Skin epidermis (tissue), 12 donors: ENCODE measurements around the gene CDC14A.
A peak's percentile ranks its signal among the peaks of the same experiment; 100 is the strongest.

Experiments used
- H3K27ac ChIP-seq, 21 experiments: fragments of 200-600 bp; sonication (generic) in 11 of 21; one replicate each; pipeline ENCODE4 v1.5.0; 2020; ENCODE audit warnings: mild to moderate bottlenecking in 3 of 21, inconsistent platforms in 2 of 21, moderate library complexity in 2 of 21
- H3K4me3 ChIP-seq, 7 experiments: fragments of 200-600 bp; sonication (generic) in 2 of 7; one replicate each; pipeline ENCODE4 v1.5.0; 2020; ENCODE audit warnings: inconsistent platforms in 2 of 7, mild to moderate bottlenecking in 2 of 7, moderate library complexity in 1 of 7

CDC14A gene

DNA sequence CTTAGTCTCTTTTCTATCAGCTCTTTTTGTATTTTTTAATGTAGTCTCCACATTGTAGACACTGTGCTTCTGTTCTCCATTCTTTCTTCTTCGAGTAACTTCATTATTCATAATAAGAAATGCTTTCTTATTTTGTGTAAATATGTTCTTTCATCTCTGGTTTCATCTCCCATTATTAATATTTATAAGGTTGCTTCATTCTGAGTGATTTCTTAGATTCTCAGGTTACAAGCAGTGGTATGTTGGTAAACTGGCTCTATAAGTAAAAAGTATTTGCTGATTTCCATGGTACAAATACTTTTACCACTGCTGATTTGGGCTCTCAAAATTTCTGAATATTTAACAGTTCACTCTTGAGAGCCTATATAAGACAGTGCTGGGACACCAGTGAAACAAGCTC, 81.3 kb downstream of the CDC14A start:
- peak overlapping the region in 1 of 21 experiments; percentile 14 for H3K27ac ChIP-seq

DNA sequence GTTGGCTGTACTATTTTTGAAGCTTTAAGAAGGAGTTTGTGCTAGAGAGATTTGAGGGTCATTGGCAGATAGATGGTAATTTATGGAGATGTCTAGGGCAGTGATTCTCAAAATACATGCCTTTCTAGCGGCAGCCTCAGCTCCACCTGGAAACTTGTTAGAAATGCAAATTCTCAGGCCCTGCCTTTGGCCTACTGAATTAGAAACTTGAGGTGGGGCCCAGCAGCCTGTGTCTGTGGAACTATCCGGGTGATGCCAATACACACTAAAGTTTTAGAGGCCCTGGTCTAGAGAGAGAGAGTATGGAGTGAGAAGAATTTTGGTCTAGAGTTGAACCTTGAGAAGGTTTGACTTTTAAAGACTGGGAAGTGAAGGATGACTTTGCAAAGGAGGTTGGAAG, 82.5 kb downstream of the CDC14A start:
- no peak overlapping the region for H3K27ac ChIP-seq
- H3K4me3 ChIP-seq: no peak overlapping the region

More for the DNA sequence above, 81.3 kb downstream of the CDC14A start:
- H3K4me3 ChIP-seq: no peak overlapping the region

DNA sequence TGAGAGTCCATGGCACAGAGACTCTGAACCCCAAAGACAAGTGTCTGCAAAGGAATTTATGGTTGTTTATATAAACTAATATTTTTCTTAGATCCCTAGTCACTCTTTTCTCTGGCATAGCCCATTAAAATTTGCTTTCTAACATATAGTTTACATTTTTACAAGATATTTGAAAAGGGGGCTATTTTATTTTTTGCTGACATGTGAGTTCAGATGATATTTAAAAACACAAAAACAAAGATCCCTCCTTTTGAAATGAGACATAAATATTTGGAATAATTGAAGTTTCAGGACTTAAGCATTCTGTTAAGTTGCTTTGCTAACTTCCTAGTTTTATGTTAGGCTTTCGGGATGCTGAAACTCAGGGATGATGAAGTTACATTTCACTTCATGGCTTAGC, 86.1 kb downstream of the CDC14A start:
- Histone ChIP-seq H3K27ac (peak overlapping the region in 4 of 21 experiments; percentile 2 to 75 (median 54)), H3K4me3 (no peak overlapping the region)

DNA sequence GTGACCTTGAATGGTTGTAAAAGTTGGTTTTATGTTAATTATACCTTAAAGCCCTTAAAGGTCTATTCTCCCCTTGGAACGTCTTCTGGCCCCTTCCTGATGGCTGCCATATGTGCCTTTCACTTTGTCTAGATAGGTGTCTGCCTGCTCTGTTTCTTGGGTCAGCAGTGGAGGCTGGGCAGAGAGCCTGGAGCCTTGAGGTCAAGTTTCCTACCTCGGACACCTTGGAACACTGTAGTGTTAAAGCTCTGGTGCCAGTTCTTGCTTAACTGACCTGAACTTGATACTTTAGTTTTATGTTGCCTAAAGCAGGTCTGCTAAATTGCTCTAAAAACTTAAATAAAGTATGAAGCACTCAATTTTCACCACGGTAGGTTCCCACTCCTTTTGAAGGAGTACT, 86.5 kb downstream of the CDC14A start:
- H3K4me3 ChIP-seq: no peak overlapping the region
- peak overlapping the region in 5 of 21 experiments; percentile 14 to 75 (median 65) for H3K27ac ChIP-seq

DNA sequence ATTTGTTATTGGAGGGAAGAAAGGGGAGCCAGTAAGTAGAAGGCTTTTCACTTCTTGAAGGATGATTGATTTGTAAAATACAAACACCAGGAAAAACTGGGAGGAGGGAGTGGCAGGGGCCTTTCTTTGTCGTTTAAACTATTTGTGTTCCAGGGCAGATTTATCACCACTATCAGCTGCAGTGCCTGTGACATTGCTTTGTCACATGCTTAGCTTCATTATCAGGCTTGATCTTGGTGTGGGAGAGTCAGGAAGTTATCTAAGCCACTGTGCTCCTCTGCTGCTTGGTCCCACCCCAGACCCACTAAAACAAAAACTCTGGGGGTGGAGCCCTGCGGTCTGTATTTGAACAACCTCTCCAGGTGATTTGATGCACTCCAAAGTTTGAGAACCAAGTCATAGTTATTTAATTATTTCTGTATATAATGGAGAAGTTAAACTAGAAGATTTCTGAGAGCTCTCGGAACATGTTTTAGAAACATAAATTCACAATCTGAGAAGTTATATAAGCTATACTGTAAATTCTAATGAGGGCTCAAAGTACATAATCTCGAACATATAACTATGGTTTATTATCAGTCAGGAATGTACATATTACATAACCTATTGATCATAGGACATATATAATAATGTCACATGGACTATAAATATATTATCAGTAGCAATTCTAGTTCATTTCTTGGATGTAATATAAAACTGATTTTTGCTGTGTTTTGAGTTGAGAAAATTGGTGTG, 87.9 kb downstream of the CDC14A start:
- peak overlapping the region in 6 of 21 experiments; percentile 17 to 75 (median 40) for H3K27ac ChIP-seq
- no peak overlapping the region for H3K4me3 ChIP-seq

DNA sequence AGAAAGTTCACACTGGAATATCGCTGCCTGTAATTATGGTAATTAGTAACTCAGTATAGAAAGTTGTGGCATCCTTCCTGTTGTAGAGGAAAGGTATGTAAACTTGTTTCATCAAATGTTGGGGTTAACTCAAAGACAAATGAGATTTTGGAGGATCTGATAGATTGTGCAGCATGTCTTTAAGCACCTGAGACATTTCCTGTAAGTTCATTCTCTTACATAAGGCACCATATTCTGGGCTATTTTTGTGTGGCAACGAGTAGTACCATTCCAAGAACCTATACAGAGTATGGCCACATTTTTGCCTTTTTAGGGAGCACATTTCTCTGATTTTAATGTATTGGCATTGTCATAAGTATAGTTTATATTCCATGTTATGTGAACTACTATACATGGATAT, 88.8 kb downstream of the CDC14A start:
- peak overlapping the region in 6 of 21 experiments; percentile 23 to 73 (median 44) for H3K27ac ChIP-seq

DNA sequence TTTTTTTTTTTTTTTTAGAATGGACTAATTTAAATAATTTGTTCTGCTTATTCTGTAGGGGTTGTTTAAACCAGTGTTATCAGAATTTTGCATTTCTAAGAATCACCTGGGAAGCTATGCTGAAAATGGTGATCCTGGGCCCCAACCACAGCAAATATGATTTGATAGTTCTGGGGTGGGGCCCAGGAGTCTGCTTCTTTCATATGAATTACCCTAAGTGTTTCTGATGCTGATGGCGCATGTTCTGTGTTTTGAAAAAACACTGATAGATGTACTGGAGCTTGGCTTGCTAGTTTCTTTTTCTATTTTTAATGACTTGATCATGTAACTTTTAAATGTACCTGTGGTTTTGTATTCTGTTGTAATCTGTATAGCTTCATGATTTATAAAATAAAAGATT, 89.3 kb downstream of the CDC14A start:
- Histone ChIP-seq H3K27ac (peak overlapping the region in 6 of 21 experiments; percentile 1 to 73 (median 36)), H3K4me3 (no peak overlapping the region)

More for the DNA sequence above, 88.8 kb downstream of the CDC14A start:
- H3K4me3 ChIP-seq: no peak overlapping the region

DNA sequence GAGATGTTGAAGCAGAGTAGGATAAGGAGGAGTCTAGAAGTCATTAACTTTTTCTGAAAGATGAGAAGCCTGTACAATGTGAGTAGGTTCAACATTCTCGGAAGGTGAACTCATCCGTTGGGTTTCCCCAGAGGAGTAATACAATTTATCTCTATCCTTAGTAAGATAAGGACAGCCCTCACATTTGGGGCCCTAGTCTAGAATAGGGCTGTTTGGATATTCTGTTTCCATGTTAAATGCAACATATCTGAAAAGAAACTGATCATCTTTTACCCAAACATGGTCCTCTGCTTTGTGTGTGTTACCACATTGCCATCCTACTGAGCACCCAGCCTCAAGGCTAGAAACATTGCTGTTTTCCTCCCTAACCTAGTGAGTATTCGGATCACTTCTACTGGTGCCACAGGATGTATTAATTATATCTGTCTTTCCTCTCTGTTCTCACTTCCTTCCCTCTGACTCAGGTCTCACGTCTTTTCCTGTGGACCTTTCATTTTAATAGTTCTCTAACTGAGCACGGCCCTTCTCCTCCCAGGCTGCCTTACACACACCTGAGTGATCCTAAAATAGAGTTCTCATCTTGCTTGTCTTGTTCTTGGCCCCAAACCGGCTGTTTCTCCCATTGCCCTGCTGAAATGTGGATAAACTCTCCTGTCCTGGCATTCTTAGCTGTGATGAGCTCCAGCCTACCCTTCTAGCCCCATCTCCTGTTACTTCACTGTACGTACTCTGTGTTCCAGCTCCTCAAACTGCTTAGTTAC, 91.7 kb downstream of the CDC14A start:
- Histone ChIP-seq H3K27ac (peak overlapping the region in 12 of 21 experiments; percentile 9 to 76 (median 44)), H3K4me3 (no peak overlapping the region)

DNA sequence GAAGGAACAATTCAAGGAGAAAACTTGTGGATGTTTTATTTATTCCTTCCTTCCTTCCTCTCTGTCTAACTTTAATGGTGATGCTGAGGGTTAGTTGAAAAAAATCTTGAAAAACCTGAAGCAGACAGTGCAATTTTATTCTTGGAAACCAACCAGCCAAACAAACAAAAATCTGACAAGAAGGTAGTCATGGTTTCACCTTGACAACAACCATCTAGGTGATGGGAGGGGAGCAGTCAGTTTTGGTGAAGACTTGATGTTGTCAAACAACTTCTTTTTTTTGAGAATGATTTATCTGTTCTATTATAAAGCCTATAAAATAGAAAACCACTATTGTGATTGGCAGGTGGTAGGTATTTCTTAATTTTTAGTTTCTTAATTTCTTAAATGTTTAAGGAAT, 93.3 kb downstream of the CDC14A start:
- H3K27ac ChIP-seq: peak overlapping the region in 3 of 21 experiments; percentile 18 to 75 (median 73)
- H3K4me3 ChIP-seq: no peak overlapping the region

DNA sequence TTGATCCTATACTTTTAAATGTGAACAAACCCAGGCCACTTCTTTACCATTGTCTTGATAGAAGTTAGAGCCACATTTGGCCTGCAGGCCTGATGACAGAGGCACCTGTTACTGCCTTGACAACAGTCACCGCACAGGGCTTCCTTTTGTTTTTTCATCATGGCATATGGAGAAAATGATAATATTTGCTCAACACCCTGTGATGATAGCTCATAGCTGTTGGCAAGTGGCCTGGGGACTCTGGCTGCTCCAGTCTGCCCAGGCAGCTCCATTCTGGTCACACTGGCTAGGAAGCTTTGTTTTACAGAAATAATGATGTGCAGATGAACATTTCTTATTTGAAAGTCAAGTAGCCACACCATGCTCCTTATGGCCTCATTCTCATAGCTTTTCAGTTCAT, 96.1 kb downstream of the CDC14A start:
- no peak overlapping the region for H3K4me3 ChIP-seq
- peak overlapping the region in 1 of 21 experiments; percentile 14 for H3K27ac ChIP-seq

DNA sequence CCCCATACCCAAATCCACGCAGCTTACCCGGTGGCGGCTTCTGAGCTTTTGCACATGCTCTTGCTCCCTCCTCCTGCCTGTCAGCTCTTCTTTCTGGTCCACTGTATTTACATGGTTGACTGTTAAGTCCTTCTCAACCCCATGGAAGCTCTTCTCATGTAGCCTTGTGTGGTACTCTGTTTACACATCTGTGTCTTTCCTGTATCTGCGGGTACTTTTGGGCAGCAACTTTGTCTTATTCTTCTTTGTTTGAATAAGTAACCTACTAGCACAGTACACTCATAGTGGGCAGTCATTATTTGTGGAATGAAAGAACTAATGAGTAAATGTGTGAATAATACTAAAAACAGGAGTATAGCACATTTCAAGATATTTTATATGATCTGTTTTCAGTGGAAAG, 97.2 kb downstream of the CDC14A start:
- H3K4me3 ChIP-seq: no peak overlapping the region
- H3K27ac ChIP-seq: peak overlapping the region in 4 of 21 experiments; percentile 36 to 71 (median 56)

DNA sequence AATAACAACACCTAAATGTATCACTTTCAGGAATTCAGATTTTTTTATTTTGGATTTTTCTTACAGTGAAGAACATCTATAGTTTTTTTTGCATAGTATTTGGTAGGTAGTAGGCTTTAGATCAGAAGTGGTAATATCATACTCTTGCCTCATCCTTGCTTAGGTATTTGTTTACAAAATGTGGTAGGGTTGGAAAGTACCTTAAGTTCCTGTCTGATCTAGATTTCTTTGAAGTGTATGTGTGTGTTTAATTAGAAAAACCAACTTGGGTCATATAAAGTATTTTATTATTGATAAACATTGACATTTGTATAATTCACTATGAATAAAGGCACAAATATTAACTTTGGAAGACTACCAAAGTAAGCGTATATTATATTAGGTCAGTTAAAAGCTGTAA, 100.3 kb downstream of the CDC14A start:
- no peak overlapping the region for H3K4me3 ChIP-seq
- H3K27ac ChIP-seq: peak overlapping the region in 5 of 21 experiments; percentile 5 to 79 (median 24)

DNA sequence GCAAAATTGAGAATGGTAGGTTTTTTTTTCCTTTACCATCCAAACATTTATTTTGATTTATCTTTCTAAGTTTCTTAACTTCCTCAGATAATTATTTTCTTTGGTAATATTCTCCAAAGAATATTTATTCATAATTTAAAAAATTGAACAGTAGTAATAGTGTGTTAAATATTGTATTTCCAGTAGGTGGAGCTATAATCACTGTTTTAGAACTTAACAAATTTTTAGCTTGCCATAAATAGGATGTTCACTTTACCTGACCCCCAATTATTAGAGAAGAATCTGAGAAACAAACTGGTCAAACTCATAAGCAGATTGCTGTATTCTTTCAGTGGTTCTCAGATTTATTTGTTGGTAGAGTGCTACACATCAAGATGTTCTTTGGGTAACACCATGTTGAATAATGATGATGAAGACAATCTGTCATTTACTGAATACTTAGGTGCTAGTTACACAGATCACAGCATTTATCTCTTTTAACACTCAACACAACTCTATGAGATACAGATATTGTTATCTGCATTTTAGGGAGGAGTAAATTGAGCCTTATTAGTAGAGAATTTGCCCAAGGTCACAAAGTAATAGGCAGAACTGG, 103.3 kb downstream of the CDC14A start:
- H3K4me3 ChIP-seq: no peak overlapping the region
- no peak overlapping the region for H3K27ac ChIP-seq

DNA sequence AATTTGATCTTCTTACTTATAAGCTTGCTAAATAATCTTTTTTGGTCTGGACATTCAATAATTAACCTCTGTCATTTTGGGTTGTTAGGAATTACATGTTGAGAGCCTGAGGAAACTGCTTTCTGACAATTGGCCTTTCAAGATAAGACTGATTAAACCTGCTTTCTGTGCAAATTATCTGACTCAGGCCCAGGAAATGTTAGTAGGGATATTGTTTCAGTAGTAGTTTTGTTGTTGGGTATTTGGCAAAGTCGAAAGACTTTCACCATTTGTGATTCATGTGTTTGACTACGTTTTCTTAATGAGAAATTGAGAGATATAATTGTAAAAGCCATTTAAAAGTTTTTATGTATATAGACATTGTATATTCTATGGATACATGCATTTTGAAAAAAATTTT, 104.6 kb downstream of the CDC14A start:
- Histone ChIP-seq H3K27ac (no peak overlapping the region), H3K4me3 (no peak overlapping the region)

DNA sequence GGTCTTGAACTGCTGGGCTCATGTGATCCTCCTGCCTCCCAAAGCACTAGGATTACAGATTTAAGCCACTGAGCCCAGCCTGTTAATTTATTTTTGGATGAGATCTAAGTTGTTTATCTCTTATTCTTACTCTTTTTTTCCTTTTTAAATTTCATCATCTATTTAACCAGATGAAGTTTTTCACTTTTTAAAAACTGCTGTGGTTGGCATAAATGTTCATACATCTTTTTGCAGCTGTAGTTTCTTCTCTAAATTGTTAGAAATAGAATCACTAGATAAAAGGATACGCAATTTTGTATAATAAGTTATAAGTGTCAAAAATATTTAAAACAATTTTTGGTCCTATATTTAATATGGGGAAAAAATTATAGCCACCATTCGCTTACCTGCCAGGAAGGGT, 105.4 kb downstream of the CDC14A start:
- H3K4me3 ChIP-seq: no peak overlapping the region
- H3K27ac ChIP-seq: no peak overlapping the region

DNA sequence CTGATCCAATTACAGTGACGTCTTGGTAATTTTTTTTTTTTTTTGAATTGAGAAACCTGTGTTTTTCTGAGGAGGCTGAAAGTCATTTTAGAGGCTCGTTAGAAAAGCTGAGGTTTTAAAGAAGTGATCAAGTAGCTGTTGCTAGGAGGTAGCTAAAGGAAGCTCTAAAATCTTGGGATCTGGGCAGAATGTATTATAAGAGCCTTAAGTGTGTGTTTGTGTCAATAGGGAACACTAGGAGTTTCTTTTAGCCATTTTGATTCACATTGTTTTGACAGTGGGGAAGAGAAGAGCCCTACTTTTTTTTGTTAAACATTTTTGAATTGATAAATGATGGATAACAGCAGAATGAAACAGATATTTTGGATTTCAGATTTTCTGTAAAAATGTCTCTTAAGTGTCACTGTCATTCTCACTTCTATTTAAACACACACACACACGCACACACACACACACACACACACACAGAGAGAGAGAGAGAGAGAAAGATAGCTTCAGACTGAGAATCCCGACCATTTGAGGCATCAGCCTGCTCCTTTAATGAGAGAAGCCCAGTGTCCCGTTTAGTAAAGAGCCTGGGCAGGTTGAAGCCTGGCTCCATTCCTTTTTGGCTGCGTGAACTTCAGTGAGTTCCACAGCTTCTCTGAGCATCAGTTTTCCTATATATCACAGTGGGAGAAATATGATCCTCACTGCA, 106.5 kb downstream of the CDC14A start:
- H3K27ac ChIP-seq: no peak overlapping the region
- no peak overlapping the region for H3K4me3 ChIP-seq

DNA sequence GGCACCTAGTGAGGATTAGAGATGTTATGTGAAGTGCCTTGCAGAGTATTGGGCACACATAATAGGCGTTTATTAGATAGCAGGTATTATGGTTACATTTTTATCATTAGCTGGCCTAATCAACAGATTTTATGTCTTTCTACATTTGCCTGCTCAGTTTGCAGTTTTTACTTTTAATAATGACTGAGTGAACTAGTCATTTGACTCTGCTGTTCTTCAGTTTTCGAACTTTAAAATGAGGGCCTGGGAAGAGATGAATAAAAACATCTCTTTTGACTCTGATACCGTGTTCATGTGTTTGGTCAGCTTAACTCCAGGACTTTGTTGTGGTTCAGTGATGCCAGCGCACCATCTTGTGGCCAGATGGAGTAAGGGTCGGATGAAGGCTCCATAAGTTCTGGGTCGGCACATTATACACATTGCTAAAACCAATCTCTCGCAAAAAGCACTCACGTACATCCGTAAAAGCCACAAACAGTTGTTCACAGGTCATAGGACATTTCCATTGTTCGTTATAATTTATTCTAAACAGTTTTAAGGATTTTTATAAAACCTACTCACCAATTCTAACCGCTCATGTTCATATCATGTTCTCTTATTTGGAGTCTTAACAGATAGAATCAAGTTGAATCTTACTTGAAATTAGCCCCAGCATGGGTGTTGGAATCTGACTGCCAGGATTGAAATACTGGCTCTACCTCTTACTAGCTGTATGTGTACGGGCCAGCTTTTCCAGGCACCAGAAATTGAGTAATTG, 107.2 kb downstream of the CDC14A start:
- Histone ChIP-seq H3K4me3 (no peak overlapping the region), H3K27ac (no peak overlapping the region)

DNA sequence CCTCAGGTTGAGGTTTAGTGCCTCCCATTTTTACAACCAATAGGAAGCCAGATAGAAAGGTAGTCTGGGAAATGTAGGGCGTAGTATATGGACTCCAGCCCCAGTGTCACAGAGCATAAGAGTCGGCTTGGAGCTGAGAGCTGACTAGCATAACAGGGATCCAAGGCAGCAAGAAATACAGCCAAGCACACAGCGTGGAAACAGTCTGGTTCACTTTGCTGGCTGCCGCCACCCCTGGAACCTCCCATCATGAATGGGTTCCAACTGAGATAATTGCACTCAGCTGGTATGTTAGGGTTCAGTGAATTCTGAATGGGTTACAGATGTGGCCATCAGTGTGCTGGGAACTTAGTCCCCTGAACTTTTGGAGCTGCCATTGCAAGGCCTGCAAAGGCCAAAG, 108.9 kb downstream of the CDC14A start:
- no peak overlapping the region for H3K4me3 ChIP-seq
- peak overlapping the region in 1 of 21 experiments; percentile 9 for H3K27ac ChIP-seq

DNA sequence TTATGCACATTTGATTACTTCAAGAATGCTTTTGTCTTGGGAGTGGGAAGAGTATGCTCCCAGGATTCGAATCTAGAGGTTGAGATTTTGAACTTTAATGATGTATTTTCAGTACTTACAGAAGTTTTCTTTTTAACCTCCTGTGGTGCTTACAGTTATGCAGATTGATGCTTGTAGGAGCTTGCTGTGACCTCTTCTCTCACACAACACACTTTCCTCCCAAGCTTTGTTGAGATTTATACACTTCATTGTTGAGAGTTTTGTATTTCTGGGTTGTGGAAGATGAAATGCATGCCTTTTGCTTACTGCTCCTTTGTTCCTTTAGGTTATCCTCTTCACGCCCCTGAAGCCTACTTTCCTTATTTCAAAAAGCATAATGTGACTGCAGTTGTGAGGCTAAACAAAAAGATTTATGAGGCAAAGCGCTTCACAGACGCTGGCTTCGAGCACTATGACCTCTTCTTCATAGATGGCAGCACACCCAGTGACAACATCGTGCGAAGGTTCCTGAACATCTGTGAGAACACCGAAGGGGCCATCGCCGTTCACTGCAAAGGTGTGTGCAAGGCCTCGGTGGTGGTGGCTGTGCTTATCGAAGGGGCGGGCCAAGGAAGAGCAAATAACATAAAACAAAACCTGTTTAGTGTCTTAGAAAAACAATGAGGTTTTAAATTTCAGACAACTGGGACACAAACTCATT, 110.2 kb downstream of the CDC14A start:
- H3K4me3 ChIP-seq: no peak overlapping the region

More for the DNA sequence above, 110.2 kb downstream of the CDC14A start:
- no peak overlapping the region for H3K27ac ChIP-seq
